ENCODE data around the gene PPP2R2D. TPM values are rescaled to one million over a fixed set of nuclear protein-coding genes. Genes with fewer than 3 reads are reported as not detected.
"Not testable (repeated sequence)": the region's sequence is repeated elsewhere in the genome, so short reads cannot be mapped to it uniquely, and the experiment has no call there.

Gene PPP2R2D
- total RNA-seq, 8 experiments from 2014 or later, result 21.9 to 32.4 (median 30.7) TPM

DNA sequence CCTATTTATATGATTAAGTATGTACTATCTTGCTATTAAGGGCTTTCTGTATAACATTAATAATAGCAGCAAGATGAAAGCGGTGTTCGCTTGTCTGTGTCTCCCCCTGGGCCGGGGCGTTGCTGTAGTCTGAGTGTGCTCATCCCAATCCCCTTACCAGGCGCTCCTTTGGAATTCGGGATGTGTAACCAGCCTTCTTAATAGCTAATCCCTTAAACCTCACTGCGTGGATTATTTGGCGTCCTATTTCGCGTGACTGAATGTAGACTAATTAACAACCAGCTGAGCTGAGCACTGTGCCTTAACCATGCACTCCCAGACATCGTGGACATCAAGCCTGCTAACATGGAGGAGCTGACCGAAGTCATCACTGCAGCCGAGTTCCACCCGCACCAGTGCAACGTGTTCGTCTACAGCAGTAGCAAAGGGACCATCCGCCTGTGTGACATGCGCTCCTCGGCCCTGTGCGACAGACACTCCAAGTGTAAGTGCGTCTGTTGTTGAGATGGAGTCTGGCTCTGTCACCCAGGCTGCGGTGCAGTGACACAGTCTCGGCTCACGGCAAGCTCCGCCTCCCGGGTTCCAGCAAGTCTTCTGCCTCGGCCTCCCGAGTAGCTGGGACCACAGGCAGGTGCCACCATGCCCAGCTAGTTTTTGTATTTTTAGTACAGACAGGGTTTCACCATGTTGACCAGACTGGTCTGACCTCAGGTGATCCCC is 44.3 kb downstream of the PPP2R2D start:
- no peak overlapping the region for H3K4me3 ChIP-seq

DNA sequence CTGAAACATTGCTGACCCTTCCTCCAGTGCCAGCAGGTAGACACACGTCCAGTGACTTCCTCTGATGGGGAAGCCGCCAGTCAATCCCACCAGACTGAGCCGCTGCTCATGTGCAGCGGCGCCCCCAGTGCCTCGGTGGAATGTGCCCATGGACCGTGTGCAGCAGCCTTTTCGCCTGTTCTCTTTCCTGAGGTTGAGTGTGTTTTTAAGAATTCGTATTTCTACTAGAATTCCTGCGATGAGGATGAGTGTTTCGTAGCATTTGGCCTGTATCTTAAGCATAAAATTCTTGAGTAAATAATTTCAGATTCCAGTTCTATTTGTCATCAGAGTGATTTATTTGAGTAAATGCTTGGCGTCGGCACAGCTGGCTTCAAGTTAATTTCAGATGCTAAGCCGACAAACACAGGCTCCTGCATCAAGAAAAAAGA is 45.5 kb downstream of the PPP2R2D start:
- in situ Hi-C loops (cut with MboI; ENCODE audit: low pct_unique_long_range_greater_than_20kb in 2 of 9, low sequenced_read_pairs in 9 of 9, unreplicated experiment in 9 of 9), result no loop called here
- no peak for ATAC-seq (replicated peaks in 6 of 8)
- Histone ChIP-seq H3K4me1 (replicated peaks in 1 of 2) (peaks cover 0 to 2% of the 10 kb centered on the region in 2 donors), H3K4me3 (no peak overlapping the region), H3K27ac (no peak overlapping the region)
- 56 to 100% (median 94%) methylated on average over 3 to 12 of the region's 14 CpGs; no CpG with 5 or more reads in 4 of the 10 experiments for WGBS, 10 experiments

More for the DNA sequence above, 44.3 kb downstream of the PPP2R2D start:
- 83 to 100% (median 95%) methylated on average over 3 to 17 of the region's 28 CpGs; no CpG with 5 or more reads in 2 of the 10 experiments for WGBS, 10 experiments
- Histone ChIP-seq H3K27ac (no peak overlapping the region), H3K4me1 (replicated peaks in 1 of 2) (peaks cover 0 to 2% of the 10 kb centered on the region in 2 donors)
- in situ Hi-C loops (cut with MboI; ENCODE audit: low pct_unique_long_range_greater_than_20kb in 2 of 9, low sequenced_read_pairs in 9 of 9, unreplicated experiment in 9 of 9), result no loop called here
- no peak for ATAC-seq (replicated peaks in 6 of 8)

DNA sequence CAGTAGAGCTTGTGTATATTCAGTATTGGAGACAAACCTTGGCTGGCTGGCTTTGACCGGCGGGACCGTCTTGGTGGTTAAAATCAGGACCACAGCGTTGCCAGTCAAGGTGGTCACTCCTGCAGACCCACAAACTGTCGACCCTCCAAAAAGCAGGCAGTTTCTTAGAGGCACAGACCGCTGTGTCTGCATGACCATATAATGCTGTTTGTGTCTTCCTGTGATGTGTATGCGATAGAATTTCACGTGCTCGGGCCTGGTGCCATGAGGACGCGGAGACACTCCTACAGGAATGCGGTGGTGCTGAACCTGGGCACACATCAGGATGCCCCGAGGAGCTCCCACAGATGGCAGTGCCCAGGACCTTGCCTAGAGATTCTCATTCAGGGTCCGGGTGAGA is 46.1 kb downstream of the PPP2R2D start:
- in situ Hi-C loops (cut with MboI; ENCODE audit: low pct_unique_long_range_greater_than_20kb in 2 of 9, low sequenced_read_pairs in 9 of 9, unreplicated experiment in 9 of 9), result no loop called here
- no peak for ATAC-seq (replicated peaks in 6 of 8)
- WGBS, 10 experiments, result 92 to 100% (median 96%) methylated on average over 3 to 10 of the region's 14 CpGs; no CpG with 5 or more reads in 6 of the 10 experiments
- H3K4me1 ChIP-seq (replicated peaks in 1 of 2), result peaks cover 0 to 2% of the 10 kb centered on the region in 2 donors
- no peak overlapping the region for H3K4me3 ChIP-seq
- no peak overlapping the region for H3K27ac ChIP-seq

DNA sequence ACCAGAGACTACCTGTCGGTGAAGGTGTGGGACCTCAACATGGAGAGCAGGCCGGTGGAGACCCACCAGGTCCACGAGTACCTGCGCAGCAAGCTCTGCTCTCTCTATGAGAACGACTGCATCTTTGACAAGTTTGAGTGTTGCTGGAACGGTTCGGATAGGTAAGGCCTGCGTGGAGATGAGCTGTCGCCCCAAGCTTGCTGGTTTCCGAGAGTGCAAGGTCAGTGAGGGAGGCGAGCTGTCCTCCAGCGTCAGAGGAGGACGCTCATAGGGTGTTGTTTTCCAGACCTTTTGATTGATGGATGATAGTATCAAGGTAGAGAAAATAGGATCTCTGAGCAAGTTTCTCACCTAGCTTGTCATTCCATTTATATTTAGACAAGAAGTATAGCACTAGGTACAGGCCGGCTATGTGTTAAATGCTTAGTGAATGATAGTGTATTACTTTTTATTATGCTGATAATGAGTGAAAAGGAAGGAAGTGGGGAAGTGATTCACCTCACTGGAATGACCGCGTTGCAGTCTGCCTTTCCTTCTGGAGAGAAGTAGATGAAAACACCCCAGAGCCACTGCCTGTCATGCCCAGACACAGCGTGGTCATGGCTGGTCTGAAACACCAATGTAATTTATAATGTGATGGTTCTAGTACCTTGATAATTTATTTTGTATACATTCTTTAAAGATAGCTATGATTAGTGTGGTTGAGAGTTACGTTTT is 47.0 kb downstream of the PPP2R2D start:
- in situ Hi-C loops (cut with MboI; ENCODE audit: low pct_unique_long_range_greater_than_20kb in 2 of 9, low sequenced_read_pairs in 9 of 9, unreplicated experiment in 9 of 9), result no loop called here
- H3K4me1 ChIP-seq (replicated peaks in 1 of 2), result peaks cover 0 to 2% of the 10 kb centered on the region in 2 donors
- no peak overlapping the region for H3K27ac ChIP-seq
- 70 to 97% (median 88%) methylated on average over 5 to 17 of the region's 18 CpGs for WGBS, 10 experiments
- H3K4me3 ChIP-seq, result no peak overlapping the region
- ATAC-seq (replicated peaks in 6 of 8), result peak in 1 of 8 experiments; percentile 56

DNA sequence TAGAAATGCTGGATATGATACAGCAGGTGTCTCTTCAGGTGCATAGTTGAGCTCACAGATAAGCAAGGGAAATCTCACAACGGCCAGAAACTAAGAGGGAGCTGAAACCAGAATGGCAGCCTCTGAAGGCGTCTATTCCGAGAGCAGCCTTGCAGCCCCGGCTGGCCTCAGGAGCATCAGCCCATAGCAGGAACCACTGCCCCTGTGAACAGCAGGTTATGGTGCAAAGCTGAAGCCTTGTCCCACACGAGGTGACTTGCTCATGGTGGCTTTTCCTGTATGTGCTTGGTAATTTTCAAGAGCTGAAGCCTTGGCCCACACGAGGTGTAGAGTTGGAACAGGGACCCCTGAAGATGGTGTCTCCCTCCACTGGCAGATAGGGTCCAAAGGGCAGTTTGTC is 47.7 kb downstream of the PPP2R2D start:
- 69 to 100% (median 92%) methylated on average over 1 to 5 of the region's 6 CpGs for WGBS, 10 experiments
- no peak for ATAC-seq (replicated peaks in 6 of 8)
- Histone ChIP-seq H3K4me1 (replicated peaks in 1 of 2) (no peaks in the 10 kb centered on the region), H3K4me3 (no peak overlapping the region), H3K27ac (no peak overlapping the region)
- in situ Hi-C loops (cut with MboI; ENCODE audit: low pct_unique_long_range_greater_than_20kb in 2 of 9, low sequenced_read_pairs in 9 of 9, unreplicated experiment in 9 of 9), result no loop called here

DNA sequence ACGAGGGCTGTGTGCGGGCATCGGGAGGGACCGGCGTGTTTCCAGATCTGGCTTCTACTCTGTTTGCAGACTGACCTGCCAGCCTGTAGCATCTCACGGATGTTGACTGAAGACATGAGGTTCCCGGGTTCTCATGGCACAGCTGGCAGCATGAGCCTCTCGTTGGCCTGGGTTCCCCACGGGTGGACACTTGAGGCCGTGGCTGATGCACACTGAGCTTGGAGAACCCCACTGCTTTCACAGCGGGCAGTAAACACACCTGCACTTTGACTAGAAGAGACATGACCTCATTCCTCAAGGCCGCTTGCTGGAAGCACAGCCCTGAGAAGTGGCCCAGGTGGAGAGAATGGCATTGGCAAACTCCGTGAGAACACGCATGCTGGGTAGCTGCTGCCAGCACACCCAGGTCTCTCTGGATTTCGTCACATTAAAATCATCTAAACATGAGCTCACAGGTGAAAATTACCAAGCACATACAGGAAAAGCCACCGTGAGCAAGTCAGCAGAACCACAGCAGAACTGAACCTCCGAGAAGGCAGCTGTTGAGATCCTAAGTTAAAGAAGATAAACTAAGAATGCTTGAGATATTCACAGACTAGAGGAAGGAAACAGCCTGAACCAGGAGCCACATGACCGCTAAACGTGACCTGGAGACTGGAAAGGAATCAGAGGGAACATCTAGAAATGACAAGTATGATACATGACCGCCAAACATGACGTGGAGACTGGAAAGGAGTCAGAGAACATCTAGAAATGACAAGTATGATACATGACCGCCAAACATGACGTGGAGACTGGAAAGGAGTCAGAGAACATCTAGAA is 48.4 kb downstream of the PPP2R2D start:
- no peak overlapping the region for H3K4me3 ChIP-seq
- no peaks in the 10 kb centered on the region for H3K4me1 ChIP-seq (replicated peaks in 1 of 2)
- no peak for ATAC-seq (replicated peaks in 6 of 8)
- in situ Hi-C loops (cut with MboI; ENCODE audit: low pct_unique_long_range_greater_than_20kb in 2 of 9, low sequenced_read_pairs in 9 of 9, unreplicated experiment in 9 of 9), result no loop called here
- no peak overlapping the region for H3K27ac ChIP-seq
- 72 to 100% (median 89%) methylated on average over 2 to 6 of the region's 23 CpGs; no CpG with 5 or more reads in 6 of the 10 experiments for WGBS, 10 experiments

DNA sequence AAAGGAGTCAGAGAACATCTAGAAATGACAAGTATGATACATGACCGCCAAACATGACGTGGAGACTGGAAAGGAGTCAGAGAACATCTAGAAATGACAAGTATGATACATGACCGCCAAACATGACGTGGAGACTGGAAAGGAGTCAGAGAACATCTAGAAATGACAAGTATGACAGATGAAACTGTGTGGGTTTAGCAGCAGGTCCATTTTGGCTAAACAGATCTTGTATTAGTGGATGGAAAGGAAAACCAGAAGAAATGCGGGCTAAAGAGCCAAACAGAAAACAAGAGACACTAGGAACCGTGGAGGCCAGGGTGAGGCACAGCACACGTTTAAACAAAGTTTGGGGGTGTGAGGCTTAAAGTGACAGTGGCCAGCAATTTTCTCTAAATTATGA is 49.1 kb downstream of the PPP2R2D start:
- H3K4me1 ChIP-seq (replicated peaks in 1 of 2); ATAC-seq (replicated peaks in 6 of 8); in situ Hi-C loops (cut with MboI; ENCODE audit: low pct_unique_long_range_greater_than_20kb in 2 of 9, low sequenced_read_pairs in 9 of 9, unreplicated experiment in 9 of 9); H3K27ac ChIP-seq; H3K4me3 ChIP-seq: not testable (repeated sequence)
- 50 to 100% (median 97%) methylated on average over 1 to 3 of the region's 7 CpGs; no CpG with 5 or more reads in 4 of the 10 experiments for WGBS, 10 experiments

DNA sequence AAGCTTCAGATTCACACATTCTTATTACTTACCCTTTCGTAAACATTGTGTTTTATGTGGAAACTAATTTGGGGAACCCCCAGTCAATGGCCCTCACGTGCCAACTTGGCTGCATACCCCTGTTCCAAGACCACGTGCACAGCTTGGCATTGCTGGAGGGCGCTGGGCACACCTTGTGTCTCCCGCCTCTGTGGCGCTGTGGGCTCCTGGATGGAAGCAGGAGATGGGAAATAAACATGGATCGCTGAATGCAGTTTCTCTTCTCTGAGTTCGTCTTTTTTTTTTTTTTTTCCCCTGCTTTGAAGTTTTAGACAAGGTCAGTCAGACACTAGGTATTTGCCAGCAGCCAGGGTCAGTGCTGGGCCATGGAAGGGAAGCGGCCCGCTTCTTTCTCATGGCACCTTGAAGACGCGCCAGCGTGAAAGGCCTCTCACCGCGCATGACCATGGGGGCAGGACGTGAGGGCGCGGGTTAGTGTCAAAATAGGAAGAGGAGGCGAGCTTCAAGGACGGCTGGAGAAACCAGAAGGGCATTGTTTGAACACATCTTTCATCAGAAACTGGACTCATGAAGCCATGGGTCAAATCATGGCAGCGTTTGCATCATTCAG is 53.7 kb downstream of the PPP2R2D start:
- WGBS, 10 experiments, result 83 to 100% (median 93%) methylated on average over 1 to 16 of the region's 21 CpGs

DNA sequence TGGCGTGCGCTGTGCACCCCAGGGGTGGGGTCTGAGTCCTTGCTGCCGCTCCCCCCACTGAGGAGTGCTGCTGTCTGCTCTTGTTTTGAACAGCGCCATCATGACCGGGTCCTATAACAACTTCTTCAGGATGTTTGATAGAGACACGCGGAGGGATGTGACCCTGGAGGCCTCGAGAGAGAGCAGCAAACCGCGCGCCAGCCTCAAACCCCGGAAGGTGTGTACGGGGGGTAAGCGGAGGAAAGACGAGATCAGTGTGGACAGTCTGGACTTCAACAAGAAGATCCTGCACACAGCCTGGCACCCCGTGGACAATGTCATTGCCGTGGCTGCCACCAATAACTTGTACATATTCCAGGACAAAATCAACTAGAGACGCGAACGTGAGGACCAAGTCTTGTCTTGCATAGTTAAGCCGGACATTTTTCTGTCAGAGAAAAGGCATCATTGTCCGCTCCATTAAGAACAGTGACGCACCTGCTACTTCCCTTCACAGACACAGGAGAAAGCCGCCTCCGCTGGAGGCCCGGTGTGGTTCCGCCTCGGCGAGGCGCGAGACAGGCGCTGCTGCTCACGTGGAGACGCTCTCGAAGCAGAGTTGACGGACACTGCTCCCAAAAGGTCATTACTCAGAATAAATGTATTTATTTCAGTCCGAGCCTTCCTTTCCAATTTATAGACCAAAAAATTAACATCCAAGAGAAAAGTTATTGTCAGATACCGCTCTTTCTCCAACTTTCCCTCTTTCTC is 55.0 kb downstream of the PPP2R2D start:
- Histone ChIP-seq H3K4me1 (replicated peaks in 1 of 2) (no peaks in the 10 kb centered on the region), H3K4me3 (no peak overlapping the region), H3K27ac (no peak overlapping the region)
- ATAC-seq (replicated peaks in 6 of 8), result no peak
- in situ Hi-C loops (cut with MboI; ENCODE audit: low pct_unique_long_range_greater_than_20kb in 2 of 9, low sequenced_read_pairs in 9 of 9, unreplicated experiment in 9 of 9), result no loop called here
- WGBS, 10 experiments, result 92 to 100% (median 100%) methylated on average over 1 to 22 of the region's 38 CpGs; no CpG with 5 or more reads in 1 of the 10 experiments

More for the DNA sequence above, 53.7 kb downstream of the PPP2R2D start:
- Histone ChIP-seq H3K4me3 (no peak overlapping the region), H3K27ac (no peak overlapping the region), H3K4me1 (replicated peaks in 1 of 2) (no peaks in the 10 kb centered on the region)
- ATAC-seq (replicated peaks in 6 of 8), result no peak
- in situ Hi-C loops (cut with MboI; ENCODE audit: low pct_unique_long_range_greater_than_20kb in 2 of 9, low sequenced_read_pairs in 9 of 9, unreplicated experiment in 9 of 9), result no loop called here

DNA sequence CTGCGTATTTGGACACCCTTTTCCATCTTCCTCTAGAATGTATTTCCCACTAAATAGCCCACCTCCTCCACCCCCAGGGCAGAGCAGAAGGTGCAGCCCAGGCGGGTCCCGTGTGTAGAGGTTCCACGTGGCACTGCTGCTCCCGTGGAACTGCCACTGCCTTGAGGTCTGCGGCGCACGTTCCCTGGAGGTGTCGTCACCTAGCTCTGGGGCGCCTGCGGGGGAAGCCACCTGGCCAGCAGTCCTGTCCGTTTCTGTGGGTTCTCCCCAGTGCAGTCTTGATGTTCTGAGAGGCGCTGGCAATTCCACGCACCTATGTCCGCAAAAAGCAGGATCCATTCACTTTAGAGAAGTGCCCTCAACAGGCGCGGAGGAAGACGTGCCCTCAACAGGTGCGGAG is 59.0 kb downstream of the PPP2R2D start:
- 63 to 100% (median 90%) methylated on average over 1 to 15 of the region's 19 CpGs for WGBS, 10 experiments
- Histone ChIP-seq H3K4me3 (no peak overlapping the region), H3K27ac (no peak overlapping the region), H3K4me1 (replicated peaks in 1 of 2) (no peaks in the 10 kb centered on the region)
- in situ Hi-C loops (cut with MboI; ENCODE audit: low pct_unique_long_range_greater_than_20kb in 2 of 9, low sequenced_read_pairs in 9 of 9, unreplicated experiment in 9 of 9), result no loop called here
- no peak for ATAC-seq (replicated peaks in 6 of 8)

DNA sequence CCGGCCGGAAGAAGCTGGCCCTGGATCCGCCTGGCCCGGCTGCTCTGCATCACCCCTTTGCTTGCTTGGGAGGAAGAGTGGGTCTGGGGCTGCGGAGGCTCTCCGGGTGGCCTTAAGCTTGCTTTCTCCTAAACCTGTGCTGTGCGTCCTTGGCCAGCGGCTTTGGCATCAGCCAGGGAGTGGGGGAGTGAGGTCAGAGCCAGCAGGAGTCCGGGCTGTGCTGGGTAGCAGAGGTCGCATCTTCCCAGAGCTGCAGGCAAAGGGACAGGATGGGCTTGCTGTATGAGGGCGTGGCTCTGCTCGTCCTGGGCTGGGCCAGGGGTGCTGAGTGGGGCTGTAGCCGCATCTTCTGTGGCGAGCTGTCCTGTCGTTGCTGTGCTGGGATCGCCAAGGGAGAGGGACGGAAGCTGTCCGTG is 59.8 kb downstream of the PPP2R2D start:
- in situ Hi-C loops (cut with MboI; ENCODE audit: low pct_unique_long_range_greater_than_20kb in 2 of 9, low sequenced_read_pairs in 9 of 9, unreplicated experiment in 9 of 9), result no loop called here
- no peak overlapping the region for H3K4me3 ChIP-seq
- H3K4me1 ChIP-seq (replicated peaks in 1 of 2), result no peaks in the 10 kb centered on the region
- 60 to 100% (median 93%) methylated on average over 1 to 14 of the region's 18 CpGs; no CpG with 5 or more reads in 5 of the 10 experiments for WGBS, 10 experiments
- no peak overlapping the region for H3K27ac ChIP-seq
- ATAC-seq (replicated peaks in 6 of 8), result peak in 5 of 8 experiments; percentile 32 to 49 (median 47)

Measured in motor neuron (in vitro differentiated cells).